ENCODE measurements around the gene ZNF367.
"Not testable (repeated sequence)": the region's sequence is repeated elsewhere in the genome, so short reads cannot be mapped to it uniquely, and the experiment has no call there.

Gene ZNF367

GRCh38 chr9:96378187-96378586 lies 40.0 kb downstream of the ZNF367 start:
- no peak for DNase-seq (ENCODE audit: low read depth, low spot score)
- no peak overlapping the region for H3K4me3 ChIP-seq (ENCODE audit: low read length)

- no peak for DNase-seq (ENCODE audit: low read depth, low spot score)
- H3K4me3 ChIP-seq (ENCODE audit: low read length) = no peak overlapping the region
These were observed 41.0 kb downstream of the ZNF367 start for GRCh38 chr9:96376891-96377874.

GRCh38 chr9:96375507-96375906 lies 42.7 kb downstream of the ZNF367 start:
- not testable (repeated sequence) for DNase-seq (ENCODE audit: low read depth, low spot score); H3K4me3 ChIP-seq (ENCODE audit: low read length)

- no peak for DNase-seq (ENCODE audit: low read depth, low spot score)
These were observed 50.2 kb downstream of the ZNF367 start for GRCh38 chr9:96367943-96368342.

GRCh38 chr9:96363175-96363967 lies 54.8 kb downstream of the ZNF367 start:
- H3K4me3 ChIP-seq (ENCODE audit: low read length) = no peak overlapping the region
- no peak for DNase-seq (ENCODE audit: low read depth, low spot score)

More at GRCh38 chr9:96367943-96368342, 50.2 kb downstream of the ZNF367 start:
- no peak overlapping the region for H3K4me3 ChIP-seq (ENCODE audit: low read length)

- H3K4me3 ChIP-seq (ENCODE audit: low read length); DNase-seq (ENCODE audit: low read depth, low spot score): not testable (repeated sequence)
These were observed 56.1 kb downstream of the ZNF367 start for GRCh38 chr9:96362119-96362518.

GRCh38 chr9:96361668-96362067 lies 56.5 kb downstream of the ZNF367 start:
- no peak for DNase-seq (ENCODE audit: low read depth, low spot score)
- no peak overlapping the region for H3K4me3 ChIP-seq (ENCODE audit: low read length)

- no peak for DNase-seq (ENCODE audit: low read depth, low spot score)
- no peak overlapping the region for H3K4me3 ChIP-seq (ENCODE audit: low read length)
These were observed 57.2 kb downstream of the ZNF367 start for GRCh38 chr9:96360976-96361375.

- not testable (repeated sequence) for H3K4me3 ChIP-seq (ENCODE audit: low read length); DNase-seq (ENCODE audit: low read depth, low spot score)
These were observed 57.6 kb downstream of the ZNF367 start for GRCh38 chr9:96360523-96360922.

- DNase-seq (ENCODE audit: low read depth, low spot score) = no peak
- no peak overlapping the region for H3K4me3 ChIP-seq (ENCODE audit: low read length)
These were observed 67.3 kb downstream of the ZNF367 start for GRCh38 chr9:96350866-96351265.

- H3K4me3 ChIP-seq (ENCODE audit: low read length) = no peak overlapping the region
- no peak for DNase-seq (ENCODE audit: low read depth, low spot score)
These were observed 69.9 kb downstream of the ZNF367 start for GRCh38 chr9:96348261-96348660.

- no peak for DNase-seq (ENCODE audit: low read depth, low spot score)
- H3K4me3 ChIP-seq (ENCODE audit: low read length) = no peak overlapping the region
These were observed 72.6 kb downstream of the ZNF367 start for GRCh38 chr9:96345551-96345950.

- no peak overlapping the region for H3K4me3 ChIP-seq (ENCODE audit: low read length)
- no peak for DNase-seq (ENCODE audit: low read depth, low spot score)
These were observed 73.6 kb downstream of the ZNF367 start for GRCh38 chr9:96344458-96345180.

- no peak overlapping the region for H3K4me3 ChIP-seq (ENCODE audit: low read length)
- DNase-seq (ENCODE audit: low read depth, low spot score) = no peak
These were observed 74.4 kb downstream of the ZNF367 start for GRCh38 chr9:96343515-96344360.

- no peak for DNase-seq (ENCODE audit: low read depth, low spot score)
These were observed 75.5 kb downstream of the ZNF367 start for GRCh38 chr9:96342571-96343245.

GRCh38 chr9:96340707-96341106 lies 77.5 kb downstream of the ZNF367 start:
- no peak overlapping the region for H3K4me3 ChIP-seq (ENCODE audit: low read length)

More at GRCh38 chr9:96342571-96343245, 75.5 kb downstream of the ZNF367 start:
- H3K4me3 ChIP-seq (ENCODE audit: low read length) = no peak overlapping the region

GRCh38 chr9:96338299-96338698 lies 79.9 kb downstream of the ZNF367 start:
- no peak for DNase-seq (ENCODE audit: low read depth, low spot score)
- no peak overlapping the region for H3K4me3 ChIP-seq (ENCODE audit: low read length)

More at GRCh38 chr9:96340707-96341106, 77.5 kb downstream of the ZNF367 start:
- no peak for DNase-seq (ENCODE audit: low read depth, low spot score)
